ENCODE data around the gene FAAP100.
A peak's percentile ranks its signal among the peaks of the same experiment; 100 is the strongest.
"Not testable (repeated sequence)": the region's sequence is repeated elsewhere in the genome, so short reads cannot be mapped to it uniquely, and the experiment has no call there.

FAAP100 gene, protein sequence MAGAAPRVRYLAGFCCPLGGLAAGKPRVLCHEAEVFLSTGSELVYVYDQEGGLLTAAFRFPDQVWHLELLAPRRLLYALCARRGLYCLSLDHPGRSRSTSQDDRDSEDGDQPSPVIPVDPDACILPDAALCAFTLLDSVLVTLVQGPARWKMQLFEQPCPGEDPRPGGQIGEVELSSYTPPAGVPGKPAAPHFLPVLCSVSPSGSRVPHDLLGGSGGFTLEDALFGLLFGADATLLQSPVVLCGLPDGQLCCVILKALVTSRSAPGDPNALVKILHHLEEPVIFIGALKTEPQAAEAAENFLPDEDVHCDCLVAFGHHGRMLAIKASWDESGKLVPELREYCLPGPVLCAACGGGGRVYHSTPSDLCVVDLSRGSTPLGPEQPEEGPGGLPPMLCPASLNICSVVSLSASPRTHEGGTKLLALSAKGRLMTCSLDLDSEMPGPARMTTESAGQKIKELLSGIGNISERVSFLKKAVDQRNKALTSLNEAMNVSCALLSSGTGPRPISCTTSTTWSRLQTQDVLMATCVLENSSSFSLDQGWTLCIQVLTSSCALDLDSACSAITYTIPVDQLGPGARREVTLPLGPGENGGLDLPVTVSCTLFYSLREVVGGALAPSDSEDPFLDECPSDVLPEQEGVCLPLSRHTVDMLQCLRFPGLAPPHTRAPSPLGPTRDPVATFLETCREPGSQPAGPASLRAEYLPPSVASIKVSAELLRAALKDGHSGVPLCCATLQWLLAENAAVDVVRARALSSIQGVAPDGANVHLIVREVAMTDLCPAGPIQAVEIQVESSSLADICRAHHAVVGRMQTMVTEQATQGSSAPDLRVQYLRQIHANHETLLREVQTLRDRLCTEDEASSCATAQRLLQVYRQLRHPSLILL

GRCh38 chr17:81552244-81553017 is at the start of gene FAAP100:
Gene FAAP100, minus strand, starts transcription at chr17:81552353. Its CDS starts 23 bp downstream, at chr17:81552330.
- DNase-seq (ENCODE audit: low read depth in 2 of 2) = peak; percentile 44 to 79

- DNase-seq (ENCODE audit: low read depth in 2 of 2) = peak; percentile 7 to 21
These were observed 49.5 kb upstream of the FAAP100 start for GRCh38 chr17:81601525-81602120.

DNA sequence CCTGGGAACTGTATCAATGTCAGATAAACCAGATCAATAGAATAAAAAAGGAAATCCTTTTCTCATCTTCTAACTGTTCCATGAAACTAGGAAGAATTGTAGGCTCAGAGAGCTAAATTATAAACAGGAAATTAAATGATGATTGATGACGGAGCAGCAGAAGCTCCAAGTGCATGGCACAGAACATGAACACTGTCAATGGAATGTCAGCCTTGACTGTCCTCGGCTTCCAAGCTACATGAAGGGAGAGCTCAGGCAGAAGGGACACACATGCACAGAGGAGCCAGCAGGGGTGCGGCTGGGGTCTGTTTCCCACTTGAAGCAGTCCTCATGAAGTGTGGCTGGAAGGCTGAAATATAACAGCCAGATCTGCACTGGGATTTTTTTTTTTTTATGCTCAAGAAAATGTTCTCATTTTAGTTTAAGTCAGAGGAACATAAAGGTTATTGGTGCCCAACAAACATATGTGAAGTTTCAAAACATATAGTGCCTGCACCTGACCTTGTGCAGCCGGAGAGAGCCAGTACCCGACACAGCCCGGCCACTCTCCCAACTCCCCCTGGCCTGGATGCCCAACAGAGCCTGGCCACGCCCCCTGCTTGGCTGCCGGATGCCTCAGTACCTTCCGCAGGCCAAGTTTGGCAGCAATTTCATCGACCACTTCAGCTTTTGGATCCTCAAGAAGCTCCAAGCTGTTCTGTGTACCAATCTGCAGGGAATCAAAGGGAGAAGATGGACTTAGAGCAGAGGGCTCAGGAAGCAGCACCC is 47.8 kb upstream of the FAAP100 start:
- no peak for DNase-seq (ENCODE audit: low read depth in 2 of 2)

GRCh38 chr17:81593105-81593871 is 41.1 kb upstream of the FAAP100 start:
- DNase-seq (ENCODE audit: low read depth in 2 of 2) = no peak

GRCh38 chr17:81591971-81592370 is 39.8 kb upstream of the FAAP100 start:
- no peak for DNase-seq (ENCODE audit: low read depth in 2 of 2)

DNA sequence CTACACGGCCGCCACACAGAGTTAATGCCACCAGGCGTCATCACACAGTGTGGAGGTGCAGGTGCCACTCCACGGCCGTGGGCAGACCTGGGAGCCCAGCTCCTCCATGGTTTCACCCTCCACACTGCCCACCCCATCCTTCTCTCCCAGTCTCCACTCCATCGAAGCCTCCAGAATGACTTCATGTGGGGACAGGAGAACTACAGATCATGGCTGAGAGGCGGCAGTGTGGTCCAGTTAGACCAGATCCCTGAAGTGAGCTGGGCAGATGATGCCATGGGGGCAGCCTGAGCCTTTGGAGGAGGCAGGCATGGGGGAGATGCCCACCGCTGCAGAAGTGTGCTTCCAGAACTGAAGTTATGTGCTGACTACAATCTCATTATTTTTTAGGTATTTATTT is 38.0 kb upstream of the FAAP100 start:
- DNase-seq (ENCODE audit: low read depth in 2 of 2) = no peak

GRCh38 chr17:81589612-81590011 is 37.5 kb upstream of the FAAP100 start:
- no peak for DNase-seq (ENCODE audit: low read depth in 2 of 2)

GRCh38 chr17:81586096-81586495 is 33.9 kb upstream of the FAAP100 start:
- DNase-seq (ENCODE audit: low read depth in 2 of 2) = no peak

GRCh38 chr17:81584771-81585170 is 32.6 kb upstream of the FAAP100 start:
- not testable (repeated sequence) for DNase-seq (ENCODE audit: low read depth in 2 of 2)

GRCh38 chr17:81583589-81584342 is 31.6 kb upstream of the FAAP100 start:
- DNase-seq (ENCODE audit: low read depth in 2 of 2) = no peak

- no peak for DNase-seq (ENCODE audit: low read depth in 2 of 2)
These were observed 30.6 kb upstream of the FAAP100 start for GRCh38 chr17:81582749-81583148.

- DNase-seq (ENCODE audit: low read depth in 2 of 2) = no peak
These were observed 30.2 kb upstream of the FAAP100 start for GRCh38 chr17:81582341-81582740.

- no peak for DNase-seq (ENCODE audit: low read depth in 2 of 2)
These were observed 29.6 kb upstream of the FAAP100 start for GRCh38 chr17:81581758-81582157.

DNA sequence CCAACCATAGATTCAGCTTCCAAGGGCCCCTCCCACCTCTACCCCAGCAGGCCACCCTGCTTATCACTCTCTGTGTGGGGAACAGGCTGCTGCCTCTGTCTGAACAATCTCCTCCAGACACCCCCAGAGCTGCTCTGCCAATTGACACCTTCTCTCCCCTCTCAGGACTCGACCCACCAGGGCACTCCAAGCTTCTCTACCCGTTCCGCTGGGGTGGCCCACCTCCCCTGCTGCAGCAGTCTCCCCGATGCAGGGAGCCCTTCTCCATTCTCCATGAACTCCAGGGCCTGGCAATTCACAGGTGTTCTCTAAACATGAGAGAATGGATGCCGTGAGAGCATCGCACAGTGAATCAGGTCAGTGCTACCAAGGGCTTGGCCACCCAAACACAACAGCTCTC is 28.3 kb upstream of the FAAP100 start:
- no peak for DNase-seq (ENCODE audit: low read depth in 2 of 2)

DNA sequence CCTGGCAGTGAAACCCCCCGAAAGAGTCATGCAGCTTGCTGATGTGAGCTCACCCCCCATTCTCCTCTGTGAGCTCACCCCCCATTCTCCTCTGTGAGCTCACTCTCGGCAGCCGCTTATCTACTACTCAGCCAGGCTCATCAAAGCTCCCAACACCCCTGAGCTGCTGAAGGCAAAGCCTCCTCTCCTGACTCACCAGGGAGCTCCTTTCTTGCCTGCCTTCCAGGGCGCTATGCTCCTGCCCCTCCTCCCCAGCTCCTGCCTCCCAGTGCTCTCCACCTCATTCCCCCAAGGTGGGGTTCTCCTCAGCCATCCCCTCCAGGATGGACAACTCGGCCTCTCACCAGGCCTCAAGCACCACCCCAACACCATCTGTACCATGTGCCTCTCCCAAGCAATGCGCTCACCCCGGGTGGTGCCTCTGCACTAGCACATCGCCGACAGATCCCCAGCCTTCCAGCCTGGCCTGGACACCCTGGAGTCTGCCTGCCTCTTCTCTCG is 27.7 kb upstream of the FAAP100 start:
- DNase-seq (ENCODE audit: low read depth in 2 of 2) = no peak

- DNase-seq (ENCODE audit: low read depth in 2 of 2) = no peak
These were observed 27.1 kb upstream of the FAAP100 start for GRCh38 chr17:81579298-81579697.

DNA sequence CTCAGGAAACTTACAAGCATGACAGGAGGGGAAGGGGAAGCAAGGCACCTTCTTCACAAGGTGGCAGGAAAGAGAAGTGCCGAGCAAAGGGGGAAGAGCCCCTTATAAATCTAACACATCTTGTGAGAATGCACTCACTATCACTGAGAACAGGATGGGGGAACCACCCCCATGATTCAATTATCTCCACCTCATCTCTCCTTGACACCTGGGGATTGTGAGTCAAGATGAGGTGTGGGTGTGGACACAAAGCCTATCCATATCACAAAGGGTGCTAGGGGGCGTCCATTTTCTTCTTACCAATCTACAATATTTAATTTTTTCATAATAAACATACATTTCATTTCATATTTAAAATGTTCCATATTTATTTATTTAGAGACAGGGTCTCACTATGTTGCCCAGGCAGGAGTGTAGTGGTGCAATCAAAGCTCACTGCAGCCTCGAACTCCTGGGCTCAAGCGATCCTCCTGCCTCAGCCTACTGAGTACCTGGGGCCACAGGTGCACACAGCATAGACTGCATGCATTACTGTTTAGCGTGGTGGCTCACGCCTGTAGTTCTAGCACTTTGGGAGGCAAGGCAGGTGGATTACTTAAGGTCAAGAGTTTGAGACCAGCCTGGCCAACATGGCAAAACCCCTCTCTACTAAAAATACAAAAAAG is 26.5 kb upstream of the FAAP100 start:
- DNase-seq (ENCODE audit: low read depth in 2 of 2) = no peak

DNA sequence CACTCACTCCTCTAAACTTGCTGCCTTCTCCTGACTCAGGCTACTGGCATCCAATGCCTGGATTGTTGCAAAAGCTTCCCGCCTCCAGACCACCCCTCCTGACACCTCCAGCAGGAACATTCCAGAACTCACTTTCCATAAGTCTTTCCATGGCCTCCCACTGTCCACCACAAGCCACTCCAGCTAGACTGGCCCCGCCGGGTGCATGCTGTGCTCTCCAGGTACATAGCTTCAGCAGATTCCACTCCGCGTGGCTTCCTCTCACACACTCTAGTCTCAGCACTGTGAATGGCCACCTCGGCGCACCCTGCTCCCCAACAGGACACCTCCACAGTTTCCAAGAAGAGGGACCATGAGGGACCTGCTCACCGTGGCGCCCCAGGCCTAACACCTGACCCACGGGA is 25.9 kb upstream of the FAAP100 start:
- no peak for DNase-seq (ENCODE audit: low read depth in 2 of 2)

Data from stimulated activated CD8-positive, alpha-beta memory T cell treated with anti-CD3 and anti-CD28 coated beads, Interleukin-7, amount 100 ng/mL, for 4 hours (primary cell).